LNCAP (cell line): ENCODE results near the gene RAPGEF4.

Experiments used
- CTCF ChIP-seq: fragments of 450-650 bp; IDR thresholded peaks from 2 replicates; pipeline ENCODE4 v1.5.1; 2017; ENCODE audit warnings: mild to moderate bottlenecking

The RAPGEF4 gene

DNA sequence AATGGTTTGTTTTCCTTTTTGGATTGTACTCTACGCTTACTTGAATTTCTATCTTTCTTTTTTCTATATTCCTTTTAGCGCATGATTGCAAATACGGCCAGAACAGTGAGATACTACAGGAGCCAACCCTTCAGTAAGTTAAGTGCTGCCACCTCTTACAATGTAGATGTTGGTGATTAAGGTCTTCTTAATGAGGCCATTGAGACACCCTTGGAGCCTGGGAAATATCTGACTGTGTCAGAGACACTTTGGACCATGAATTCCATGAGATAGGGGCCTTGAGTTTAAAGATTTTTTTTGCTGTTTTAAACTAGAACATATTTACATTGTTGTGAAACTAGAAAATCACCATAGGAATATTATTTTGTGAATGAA is 312.9 kb downstream of the RAPGEF4 start:
- TF ChIP-seq CTCF, result no peak

GRCh38 chr2:173048897-173049661 is 313.4 kb downstream of the RAPGEF4 start:
- no peak for TF ChIP-seq CTCF

- TF ChIP-seq CTCF, result no peak
These were observed 314.2 kb downstream of the RAPGEF4 start for GRCh38 chr2:173049831-173050230.

- no peak for TF ChIP-seq CTCF
These were observed 315.0 kb downstream of the RAPGEF4 start for GRCh38 chr2:173050684-173051083.

DNA sequence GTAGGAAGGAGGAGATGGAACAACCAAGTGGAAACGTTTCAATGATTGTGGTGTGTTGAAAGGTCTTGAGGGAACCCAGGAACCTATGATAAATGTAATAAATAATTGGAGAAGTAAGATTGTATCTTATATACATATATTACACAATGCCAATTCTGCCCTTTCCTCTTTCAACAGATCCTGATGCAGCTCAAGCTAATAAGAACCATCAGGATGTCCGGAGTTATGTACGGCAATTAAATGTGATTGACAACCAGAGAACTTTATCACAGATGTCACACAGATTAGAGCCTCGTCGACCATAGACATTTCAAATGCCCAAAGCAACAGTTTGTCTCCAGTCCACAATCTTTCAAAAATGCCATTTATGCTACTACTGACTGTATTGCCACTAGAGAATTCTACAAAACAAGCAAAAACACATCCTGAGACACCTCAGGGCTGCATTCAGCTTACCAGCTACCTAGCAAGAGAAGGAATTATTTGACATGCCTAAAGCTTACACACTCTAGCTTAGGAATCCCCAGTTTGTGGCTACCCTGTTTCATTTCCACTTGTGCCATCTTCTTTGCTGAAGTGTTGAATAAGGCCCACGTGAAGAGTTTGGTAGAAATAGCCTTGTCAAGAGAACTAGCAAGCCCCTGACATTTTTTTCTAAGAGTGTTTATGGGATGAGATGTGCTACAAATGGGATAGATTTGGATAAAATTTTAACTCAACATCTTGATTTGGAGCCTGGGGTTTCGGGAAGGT is 316.0 kb downstream of the RAPGEF4 start:
- TF ChIP-seq CTCF, result no peak

GRCh38 chr2:173053043-173053699 is 317.5 kb downstream of the RAPGEF4 start:
- no peak for TF ChIP-seq CTCF

GRCh38 chr2:173054466-173054865 is 318.8 kb downstream of the RAPGEF4 start:
- no peak for TF ChIP-seq CTCF
